Activated naive CD8-positive, alpha-beta T cell treated with anti-CD3 and anti-CD28 coated beads, Interleukin-2, amount 10 ng/mL, durations not matched to agents 7 days and 5 days (primary cell): ENCODE data around the gene CFAP92. TPM values are rescaled to one million over a fixed set of nuclear protein-coding genes. Genes with fewer than 3 reads are reported as not detected.

Experiments used
- ATAC-seq: fragments of 150-1000 bp; cut with Tn5 transposase; one replicate; pipeline ENCODE4 v1.10.0; 2021; ENCODE audit warnings: low read depth, moderate library complexity
- POLR2A ChIA-PET: fragments of 350-600 bp; sonication (Branson Sonifier 250); formaldehyde crosslinking; loops from one replicate; lab custom pipeline; 2021; ENCODE audit warnings: antibody characterized with exemption; lab: Charles Lee
- DNase-seq: peaks from one replicate; pipeline ENCODE4 v3.0.0; 2021
- H3K27ac Mint-ChIP-seq: one replicate; pipeline ENCODE4 v1.8.0; 2022; ENCODE audit warnings: mild to moderate bottlenecking, mixed read lengths
- H3K27me3 Mint-ChIP-seq: one replicate; pipeline ENCODE4 v1.8.0; 2022; ENCODE audit warnings: mild to moderate bottlenecking, moderate library complexity, mixed read lengths
- H3K36me3 Mint-ChIP-seq: one replicate; pipeline ENCODE4 v1.8.0; 2021; ENCODE audit warnings: mild to moderate bottlenecking, mixed read lengths
- H3K4me1 Mint-ChIP-seq: one replicate; pipeline ENCODE4 v1.8.0; 2021; ENCODE audit warnings: mixed read lengths
- H3K4me3 Mint-ChIP-seq: one replicate; pipeline ENCODE4 v1.8.0; 2022; ENCODE audit warnings: mild to moderate bottlenecking, moderate library complexity, mixed read lengths
- H3K9me3 Mint-ChIP-seq: one replicate; pipeline ENCODE4 v1.8.0; 2021; ENCODE audit warnings: mixed read lengths
- total RNA-seq, 2 experiments: library from RNA; stranded (reverse); gene quantifications; one replicate each; pipeline ENCODE4 v1.2.3, GENCODE V29; 2021

CFAP92 gene
- total RNA-seq, 2 experiments from 2014 or later: 0.22 TPM; not detected in 1

GRCh38 chr3:128950223-128950938 is 43.5 kb downstream of the CFAP92 start:
- DNase-seq: no peak
- Mint-ChIP-seq H3K4me3 (no peak overlapping the region), H3K9me3 (no peaks in the 10 kb centered on the region), H3K4me1 (no peaks in the 10 kb centered on the region), H3K27ac (no peak overlapping the region), H3K36me3 (no peaks in the 10 kb centered on the region), H3K27me3 (peaks cover 6% of the 10 kb centered on the region)
- POLR2A ChIA-PET: no interaction called here
- ATAC-seq: no peak

- H3K36me3 Mint-ChIP-seq: no peaks in the 10 kb centered on the region
- DNase-seq: no peak
Measured at GRCh38 chr3:128949158-128949557, 44.7 kb downstream of the CFAP92 start.

GRCh38 chr3:128946411-128946810 is 47.5 kb downstream of the CFAP92 start:
- no peaks in the 10 kb centered on the region for H3K36me3 Mint-ChIP-seq
- H3K4me1 Mint-ChIP-seq: no peaks in the 10 kb centered on the region
- DNase-seq: no peak
- peaks cover 4% of the 10 kb centered on the region for H3K27me3 Mint-ChIP-seq
- POLR2A ChIA-PET: no interaction called here
- no peak overlapping the region for H3K4me3 Mint-ChIP-seq
- H3K9me3 Mint-ChIP-seq: no peaks in the 10 kb centered on the region
- H3K27ac Mint-ChIP-seq: no peak overlapping the region
- ATAC-seq: no peak

More at GRCh38 chr3:128949158-128949557, 44.7 kb downstream of the CFAP92 start:
- Mint-ChIP-seq H3K4me1 (no peaks in the 10 kb centered on the region), H3K4me3 (no peak overlapping the region), H3K27me3 (peaks cover 6% of the 10 kb centered on the region), H3K27ac (no peak overlapping the region), H3K9me3 (no peaks in the 10 kb centered on the region)
- no peak for ATAC-seq
- POLR2A ChIA-PET: no interaction called here

- H3K4me1 Mint-ChIP-seq: no peaks in the 10 kb centered on the region
- H3K27me3 Mint-ChIP-seq: peaks cover 6% of the 10 kb centered on the region
- H3K27ac Mint-ChIP-seq: no peak overlapping the region
- POLR2A ChIA-PET: no interaction called here
- H3K36me3 Mint-ChIP-seq: no peaks in the 10 kb centered on the region
- no peak overlapping the region for H3K4me3 Mint-ChIP-seq
- DNase-seq: no peak
- H3K9me3 Mint-ChIP-seq: no peaks in the 10 kb centered on the region
- ATAC-seq: no peak
Measured at GRCh38 chr3:128945878-128946175, 48.0 kb downstream of the CFAP92 start.

- no peak overlapping the region for H3K27ac Mint-ChIP-seq
Measured at GRCh38 chr3:128945041-128945877, 48.6 kb downstream of the CFAP92 start.

GRCh38 chr3:128942161-128942952 is 51.5 kb downstream of the CFAP92 start:
- DNase-seq: no peak
- H3K9me3 Mint-ChIP-seq: no peaks in the 10 kb centered on the region
- no peaks in the 10 kb centered on the region for H3K4me1 Mint-ChIP-seq
- POLR2A ChIA-PET: no interaction called here
- H3K27ac Mint-ChIP-seq: no peak overlapping the region
- no peak overlapping the region for H3K4me3 Mint-ChIP-seq
- ATAC-seq: no peak
- peaks cover 8% of the 10 kb centered on the region for H3K27me3 Mint-ChIP-seq
- H3K36me3 Mint-ChIP-seq: no peaks in the 10 kb centered on the region

More at GRCh38 chr3:128945041-128945877, 48.6 kb downstream of the CFAP92 start:
- Mint-ChIP-seq H3K4me3 (no peak overlapping the region), H3K9me3 (no peaks in the 10 kb centered on the region), H3K27me3 (peaks cover 9% of the 10 kb centered on the region), H3K4me1 (no peaks in the 10 kb centered on the region), H3K36me3 (no peaks in the 10 kb centered on the region)
- no peak for DNase-seq
- ATAC-seq: no peak
- POLR2A ChIA-PET: no interaction called here

GRCh38 chr3:128940252-128940651 is 53.6 kb downstream of the CFAP92 start:
- H3K27ac Mint-ChIP-seq: no peak overlapping the region
- H3K27me3 Mint-ChIP-seq: peaks cover 12% of the 10 kb centered on the region
- DNase-seq (no peak), ATAC-seq (no peak)
- no peaks in the 10 kb centered on the region for H3K9me3 Mint-ChIP-seq
- no peaks in the 10 kb centered on the region for H3K4me1 Mint-ChIP-seq
- H3K36me3 Mint-ChIP-seq: no peaks in the 10 kb centered on the region
- H3K4me3 Mint-ChIP-seq: no peak overlapping the region
- POLR2A ChIA-PET: no interaction called here

- Mint-ChIP-seq H3K27ac (no peak overlapping the region), H3K27me3 (peaks cover 15% of the 10 kb centered on the region), H3K36me3 (no peaks in the 10 kb centered on the region), H3K4me3 (no peak overlapping the region), H3K9me3 (no peaks in the 10 kb centered on the region), H3K4me1 (no peaks in the 10 kb centered on the region)
- POLR2A ChIA-PET: no interaction called here
- no peak for DNase-seq
- no peak for ATAC-seq
Measured at GRCh38 chr3:128936341-128936740, 57.5 kb downstream of the CFAP92 start.

GRCh38 chr3:128935922-128936321 is 58.0 kb downstream of the CFAP92 start:
- POLR2A ChIA-PET: interaction anchor here (1.2 kb wide), 1 partner anchor 10 kb away, joined by 3 read pairs; no protein-coding TSS in a partner anchor
- Mint-ChIP-seq H3K27ac (no peak overlapping the region), H3K4me1 (no peaks in the 10 kb centered on the region), H3K9me3 (no peaks in the 10 kb centered on the region), H3K27me3 (peaks cover 15% of the 10 kb centered on the region), H3K4me3 (no peak overlapping the region), H3K36me3 (no peaks in the 10 kb centered on the region)
- DNase-seq (no peak), ATAC-seq (no peak)

- Mint-ChIP-seq H3K36me3 (no peaks in the 10 kb centered on the region), H3K4me1 (no peaks in the 10 kb centered on the region), H3K27me3 (peaks cover 8% of the 10 kb centered on the region), H3K9me3 (peaks cover 1% of the 10 kb centered on the region), H3K4me3 (no peak overlapping the region), H3K27ac (no peak overlapping the region)
- ATAC-seq (no peak), DNase-seq (no peak)
- POLR2A ChIA-PET: no interaction called here
Measured at GRCh38 chr3:128933922-128934253, 60.0 kb downstream of the CFAP92 start.

GRCh38 chr3:128933213-128933921 is 60.5 kb downstream of the CFAP92 start:
- Mint-ChIP-seq H3K36me3 (no peaks in the 10 kb centered on the region), H3K9me3 (peaks cover 1% of the 10 kb centered on the region), H3K4me1 (no peaks in the 10 kb centered on the region), H3K4me3 (no peak overlapping the region), H3K27ac (no peak overlapping the region), H3K27me3 (peaks cover 8% of the 10 kb centered on the region)
- ATAC-seq (no peak), DNase-seq (no peak)
- POLR2A ChIA-PET: no interaction called here

GRCh38 chr3:128932516-128933212 is 61.2 kb downstream of the CFAP92 start:
- Mint-ChIP-seq H3K27me3 (peaks cover 8% of the 10 kb centered on the region), H3K36me3 (no peaks in the 10 kb centered on the region), H3K9me3 (peaks cover 3% of the 10 kb centered on the region), H3K4me1 (no peaks in the 10 kb centered on the region), H3K4me3 (no peak overlapping the region), H3K27ac (no peak overlapping the region)
- POLR2A ChIA-PET: no interaction called here
- ATAC-seq (no peak), DNase-seq (no peak)
